Lower leg skin (tissue), 4 donors: Measurements from ENCODE around the gene PLA2G7. TPM values are rescaled to one million over a fixed set of nuclear protein-coding genes. Genes with fewer than 3 reads are reported as not detected.
"Not testable (repeated sequence)": the region's sequence is repeated elsewhere in the genome, so short reads cannot be mapped to it uniquely, and the experiment has no call there.

Source experiments
- DNase-seq, 2 donors: peaks; one replicate each; pipeline ENCODE4 v3.0.0-alpha.2; 2019; ENCODE audit warnings: low spot score in 2 of 2
- H3K4me3 ChIP-seq: fragments of 200-600 bp; sonication (generic); 2 replicates; pipeline ENCODE4 v1.5.1; 2017; ENCODE audit warnings: mild to moderate bottlenecking, low read depth; ENCODE audit not compliant: poor library complexity, severe bottlenecking
- POLR2A ChIP-seq, 2 donors: fragments of 450-650 bp; IDR thresholded peaks; one replicate each; pipeline ENCODE4 v1.6.1; 2016 to 2017; ENCODE audit warnings: antibody characterized with exemption in 2 of 2, mild to moderate bottlenecking in 1 of 2, moderate library complexity in 1 of 2
- WGBS, 2 donors: methylation state at CpG; one replicate each; pipeline ENCODE4 v1.1.5; 2018; 5-methylcytosine and 5-hydroxymethylcytosine counted together
- intact Hi-C: fragments of 100-400 bp; cut with DNase I; formaldehyde crosslinking; loops from one replicate; pipeline ENCODE4 v1.15.0; 2023; ENCODE audit warnings: low total_unique reads
- total RNA-seq, 4 donors: library from RNA; depleted of rRNA; stranded (reverse); fragments of >200 nt; gene quantifications; one replicate each; pipeline ENCODE4 v1.1.0, GENCODE V29; 2016
- TF ChIP-seq, protein P1 (sequence below), 3 donors: fragments of 450-650 bp; IDR thresholded peaks; one replicate each; pipeline ENCODE4 v1.5.1; 2016; ENCODE audit warnings: antibody characterized with exemption in 3 of 3, mild to moderate bottlenecking in 3 of 3, moderate library complexity in 2 of 3

The PLA2G7 gene
- total RNA-seq, result 1 to 10 TPM in 3 of 4 donors, under 1 TPM in 1; 0.61 to 7.1 (median 2.0) TPM

- WGBS, 2 donors, result 0 to 1% methylated on average over 36 to 57 of the region's 73 CpGs
- intact Hi-C loops, result no loop called here
- no peak for TF ChIP-seq POLR2A (IDR thresholded peaks at IDR 0.05)
- TF ChIP-seq, protein P1, sequence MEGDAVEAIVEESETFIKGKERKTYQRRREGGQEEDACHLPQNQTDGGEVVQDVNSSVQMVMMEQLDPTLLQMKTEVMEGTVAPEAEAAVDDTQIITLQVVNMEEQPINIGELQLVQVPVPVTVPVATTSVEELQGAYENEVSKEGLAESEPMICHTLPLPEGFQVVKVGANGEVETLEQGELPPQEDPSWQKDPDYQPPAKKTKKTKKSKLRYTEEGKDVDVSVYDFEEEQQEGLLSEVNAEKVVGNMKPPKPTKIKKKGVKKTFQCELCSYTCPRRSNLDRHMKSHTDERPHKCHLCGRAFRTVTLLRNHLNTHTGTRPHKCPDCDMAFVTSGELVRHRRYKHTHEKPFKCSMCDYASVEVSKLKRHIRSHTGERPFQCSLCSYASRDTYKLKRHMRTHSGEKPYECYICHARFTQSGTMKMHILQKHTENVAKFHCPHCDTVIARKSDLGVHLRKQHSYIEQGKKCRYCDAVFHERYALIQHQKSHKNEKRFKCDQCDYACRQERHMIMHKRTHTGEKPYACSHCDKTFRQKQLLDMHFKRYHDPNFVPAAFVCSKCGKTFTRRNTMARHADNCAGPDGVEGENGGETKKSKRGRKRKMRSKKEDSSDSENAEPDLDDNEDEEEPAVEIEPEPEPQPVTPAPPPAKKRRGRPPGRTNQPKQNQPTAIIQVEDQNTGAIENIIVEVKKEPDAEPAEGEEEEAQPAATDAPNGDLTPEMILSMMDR (IDR thresholded peaks at IDR 0.05), result no peak
- no peak for DNase-seq
- peak within 1 kb of the TSS; percentile 34 for H3K4me3 ChIP-seq
Observed at GRCh38 chr6:46734867-46735719, at the start of gene PLA2G7. Gene PLA2G7 (minus strand): TSS chr6:46735375. CDS start chr6:46722891, 12,484 bp downstream.

DNA sequence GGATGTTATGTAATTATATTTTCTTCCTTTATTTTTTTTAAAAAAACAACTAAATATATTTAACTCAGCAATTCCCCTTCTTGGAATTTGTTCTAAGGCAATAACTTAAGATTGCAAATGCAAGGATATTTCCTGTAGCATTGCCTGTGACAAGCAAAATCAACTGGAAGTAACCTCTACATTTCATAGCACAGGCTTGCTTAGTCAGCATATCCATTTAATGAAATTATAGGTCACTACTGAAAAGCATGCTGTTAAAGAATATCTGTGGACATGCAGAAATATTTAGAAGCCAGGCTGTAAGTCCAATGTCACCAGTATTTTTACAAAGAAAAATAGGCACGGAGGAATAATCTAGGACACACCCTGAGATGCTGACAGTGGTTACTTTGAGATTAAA is 49.4 kb upstream of the PLA2G7 start:
- TF ChIP-seq, protein P1 (IDR thresholded peaks at IDR 0.05), result no peak
- no peak for TF ChIP-seq POLR2A (IDR thresholded peaks at IDR 0.05)
- no peak overlapping the region for H3K4me3 ChIP-seq
- intact Hi-C loops, result no loop called here
- DNase-seq, result no peak
- WGBS, 2 donors, result 85 to 86% methylated on average over 1 of the region's 1 CpG

DNA sequence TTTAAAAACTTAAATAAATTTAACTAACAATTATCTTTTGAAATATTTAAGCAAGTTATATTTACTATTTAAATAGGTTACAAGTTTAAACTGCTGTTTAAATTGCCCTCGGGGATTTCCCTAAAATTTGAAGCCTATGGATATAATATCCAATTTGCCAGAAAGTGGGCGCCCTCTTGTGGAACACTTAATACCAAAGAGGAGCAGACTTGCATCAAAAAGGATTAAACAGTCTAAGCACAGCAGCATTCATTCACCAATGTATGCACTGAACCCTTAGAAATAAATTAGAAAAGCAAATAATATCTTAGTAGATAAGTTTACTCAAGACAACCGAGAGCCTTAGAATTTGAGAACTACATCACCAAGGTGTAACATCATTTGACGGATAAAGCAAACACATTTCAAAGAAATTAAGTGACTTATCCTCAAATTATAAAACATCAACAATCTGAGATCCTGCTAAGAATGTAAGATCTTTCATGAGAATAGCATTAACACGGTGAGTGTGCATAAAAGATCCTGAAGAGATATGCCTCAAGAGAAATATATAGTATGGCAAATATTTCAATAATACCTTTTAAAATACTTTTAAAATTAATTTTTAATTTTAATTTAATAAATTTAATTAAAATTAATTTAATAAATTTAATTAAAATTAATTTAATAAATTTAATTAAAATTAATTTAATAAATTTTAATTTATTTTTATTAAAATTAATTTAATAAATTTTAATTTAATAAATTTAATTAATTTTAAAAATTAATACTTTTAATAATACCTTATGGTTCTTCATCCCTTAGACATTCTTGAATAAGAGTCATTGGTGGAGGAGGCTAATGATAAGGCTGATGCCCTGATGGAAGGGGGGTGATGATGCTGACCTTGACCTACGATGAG is 46.6 kb upstream of the PLA2G7 start:
- 35 to 38% methylated on average over 6 of the region's 6 CpGs for WGBS, 2 donors
- no peak overlapping the region for H3K4me3 ChIP-seq
- DNase-seq, result peak in 1 of 2 donors; percentile 57
- intact Hi-C loops, result no loop called here
- TF ChIP-seq, protein P1 (IDR thresholded peaks at IDR 0.05), result no peak
- TF ChIP-seq POLR2A (IDR thresholded peaks at IDR 0.05), result no peak

DNA sequence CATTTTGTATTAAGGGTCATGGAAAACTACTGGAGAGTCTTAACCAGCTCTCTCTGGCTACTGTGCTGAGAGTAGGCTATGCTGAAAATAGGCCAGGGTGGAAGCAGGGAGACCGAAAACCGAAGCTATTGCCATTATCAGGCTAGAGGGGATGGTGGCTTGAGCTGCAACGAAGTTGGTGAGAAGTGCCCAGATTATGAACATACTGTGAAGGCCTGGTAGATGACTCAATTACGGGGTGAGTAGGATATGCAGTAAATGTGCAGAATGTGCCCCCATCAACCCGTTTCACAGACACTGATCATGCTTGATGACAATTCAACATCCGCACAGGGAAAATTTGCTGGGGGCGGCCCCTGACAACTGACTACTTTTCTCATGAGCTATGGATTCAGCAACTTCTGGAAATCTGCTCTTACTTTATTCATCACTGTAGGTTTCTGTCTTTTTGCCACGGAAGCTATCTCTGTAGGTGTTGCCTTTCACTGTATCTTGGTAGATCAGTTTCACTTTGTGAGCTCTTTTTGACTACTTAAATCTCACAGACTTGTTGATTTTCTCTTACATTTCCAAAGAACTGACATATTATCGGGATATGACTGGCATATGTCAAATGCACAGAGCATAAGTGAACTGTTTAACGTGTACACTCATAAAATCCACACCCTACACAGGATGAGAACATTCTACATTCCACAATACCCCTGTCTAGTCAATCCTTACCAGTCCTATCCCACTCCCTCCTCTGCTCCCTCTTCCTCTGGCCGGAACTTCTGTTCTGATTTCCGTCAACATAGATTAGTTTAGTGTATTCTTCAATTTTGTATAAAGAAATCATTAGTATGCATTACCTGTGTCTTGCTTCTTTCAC is 42.5 kb upstream of the PLA2G7 start:
- WGBS, 2 donors, result 83 to 85% methylated on average over 12 of the region's 12 CpGs
- H3K4me3 ChIP-seq, result no peak overlapping the region
- intact Hi-C loops, result no loop called here
- TF ChIP-seq, protein P1 (IDR thresholded peaks at IDR 0.05), result no peak
- no peak for TF ChIP-seq POLR2A (IDR thresholded peaks at IDR 0.05)
- no peak for DNase-seq

GRCh38 chr6:46776070-46776712 is 41.0 kb upstream of the PLA2G7 start:
- 85 to 88% methylated on average over 5 of the region's 5 CpGs for WGBS, 2 donors
- TF ChIP-seq, protein P1 (IDR thresholded peaks at IDR 0.05), result no peak
- no peak for TF ChIP-seq POLR2A (IDR thresholded peaks at IDR 0.05)
- intact Hi-C loops, result no loop called here

DNA sequence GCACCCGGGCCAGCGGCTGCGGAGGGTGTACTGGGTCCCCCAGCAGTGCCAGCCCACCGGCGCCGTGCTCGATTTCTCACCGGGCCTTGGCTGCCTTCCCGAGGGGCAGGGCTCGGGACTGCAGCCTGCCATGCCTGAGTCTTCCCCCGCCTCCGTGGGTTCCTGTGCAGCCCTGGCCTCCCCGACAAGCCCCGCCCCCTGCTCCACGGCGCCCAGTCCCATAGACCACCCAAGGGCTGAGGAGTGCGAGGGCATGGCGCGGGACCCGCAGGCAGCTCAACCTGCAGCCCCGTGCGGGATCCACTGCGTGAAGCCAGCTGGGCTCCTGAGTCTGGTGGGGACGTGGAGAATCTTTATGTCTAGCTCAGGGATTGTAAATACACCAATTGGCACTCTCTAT is 39.6 kb upstream of the PLA2G7 start:
- H3K4me3 ChIP-seq, DNase-seq, intact Hi-C loops: not testable (repeated sequence)
- WGBS, 2 donors, result 95 to 98% methylated on average over 16 to 21 of the region's 24 CpGs

More at GRCh38 chr6:46776070-46776712, 41.0 kb upstream of the PLA2G7 start:
- DNase-seq, result no peak
- no peak overlapping the region for H3K4me3 ChIP-seq
